IMR-90 (cell line): ENCODE data around the gene PRSS33. TPM values are rescaled to one million over a fixed set of nuclear protein-coding genes. Genes with fewer than 3 reads are reported as not detected.

Source experiments
- ATAC-seq: fragments of 200-7000 bp; cut with Tn5 transposase; 2 replicates; pipeline ENCODE4 v1.9.1; 2020; ENCODE audit warnings: low read depth, mild to moderate bottlenecking, moderate library complexity
- BruUV-seq: library from RNA; stranded (reverse); fragments of 400-500 nt; replicated peaks from 2 replicates; lab custom pipeline; 2021; lab: Mats Ljungman, UMichigan
- CTCF ChIA-PET: fragments of 300-600 bp; formaldehyde crosslinking; extraction: SDS; loops from one replicate; lab custom pipeline; 2021; ENCODE audit warnings: antibody characterized with exemption; lab: Yijun Ruan, JAX
- POLR2A ChIA-PET: fragments of 300-600 bp; sonication (Branson Sonifier 250); formaldehyde crosslinking; loops from one replicate; lab custom pipeline; 2022; ENCODE audit warnings: antibody characterized with exemption; ENCODE audit not compliant: unreplicated experiment; lab: Charles Lee
- DNase-seq: peaks from one replicate; pipeline ENCODE4 v3.0.0; 2013
- H2AFZ ChIP-seq: replicated peaks from 2 replicates; pipeline ENCODE3; 2013; ENCODE audit warnings: low read length, mild to moderate bottlenecking; ENCODE audit not compliant: poor library complexity
- H2AK5ac ChIP-seq: 2 replicates; pipeline ENCODE4 v1.6.1; 2013; ENCODE audit warnings: low read depth, low read length, inconsistent platforms
- H2AK9ac ChIP-seq: replicated peaks from 2 replicates; pipeline ENCODE3; 2013; ENCODE audit warnings: mild to moderate bottlenecking, low read depth, low read length, moderate library complexity; ENCODE audit not compliant: poor library complexity
- H2BK120ac ChIP-seq: 2 replicates; pipeline ENCODE4 v1.6.1; 2013; ENCODE audit warnings: low read depth, low read length, inconsistent platforms
- H2BK15ac ChIP-seq: 3 replicates; pipeline ENCODE4 v1.6.1; 2013; ENCODE audit warnings: low read depth, low read length, inconsistent platforms
- H2BK20ac ChIP-seq: 2 replicates; pipeline ENCODE4 v1.6.1; 2013; ENCODE audit warnings: low read depth, mild to moderate bottlenecking, inconsistent platforms, low read length, moderate library complexity
- H2BK5ac ChIP-seq: 2 replicates; pipeline ENCODE4 v1.6.1; 2013; ENCODE audit warnings: mild to moderate bottlenecking, low read depth, low read length, inconsistent platforms; ENCODE audit not compliant: poor library complexity, severe bottlenecking
- H3K14ac ChIP-seq: replicated peaks from 2 replicates; pipeline ENCODE4 v1.6.1; 2013; ENCODE audit warnings: low read depth, low read length, inconsistent platforms
- H3K18ac ChIP-seq: 2 replicates; pipeline ENCODE4 v1.6.1; 2013; ENCODE audit warnings: low read depth, low read length, control low read depth
- H3K23ac ChIP-seq: 2 replicates; pipeline ENCODE4 v1.6.1; 2013; ENCODE audit warnings: low read depth, low read length, inconsistent platforms
- H3K27ac ChIP-seq: 2 replicates; pipeline ENCODE4 v1.5.1; 2013; ENCODE audit warnings: mild to moderate bottlenecking, control low read depth, low read length; ENCODE audit not compliant: insufficient read depth
- H3K27me3 ChIP-seq: 2 replicates; pipeline ENCODE4 v1.6.1; 2013; ENCODE audit warnings: low read length; ENCODE audit not compliant: control insufficient read depth, insufficient read depth
- H3K36me3 ChIP-seq: 2 replicates; pipeline ENCODE4 v1.6.1; 2013; ENCODE audit warnings: low read length, mixed read lengths; ENCODE audit not compliant: control insufficient read depth, insufficient read depth
- H3K4ac ChIP-seq: 2 replicates; pipeline ENCODE4 v1.6.1; 2013; ENCODE audit warnings: low read depth, low read length, inconsistent platforms
- H3K4me1 ChIP-seq: 2 replicates; pipeline ENCODE4 v1.6.1; 2013; ENCODE audit warnings: low read length, mixed read lengths; ENCODE audit not compliant: control insufficient read depth, insufficient read depth
- H3K4me2 ChIP-seq: 2 replicates; pipeline ENCODE4 v1.6.1; 2013; ENCODE audit warnings: low read depth, mild to moderate bottlenecking, control low read depth, low read length, moderate library complexity
- H3K4me3 ChIP-seq: 2 replicates; pipeline ENCODE4 v1.5.1; 2013; ENCODE audit warnings: low read depth, mild to moderate bottlenecking, control low read depth, low read length, moderate library complexity; ENCODE audit not compliant: insufficient read depth
- H3K56ac ChIP-seq: 2 replicates; pipeline ENCODE4 v1.6.1; 2013; ENCODE audit warnings: low read length, inconsistent platforms; ENCODE audit not compliant: insufficient read depth; ENCODE audit errors: extremely low read depth
- H3K79me1 ChIP-seq, 2 experiments: 2 replicates each; pipeline ENCODE4 v1.6.1; 2013; ENCODE audit warnings: low read length in 2 of 2, inconsistent platforms in 1 of 2, low read depth in 1 of 2
- H3K9ac ChIP-seq: 2 replicates; pipeline ENCODE4 v1.6.1; 2013; ENCODE audit warnings: low read depth, low read length, control low read depth
- H3K9me1 ChIP-seq: 2 replicates; pipeline ENCODE4 v1.6.1; 2013; ENCODE audit warnings: low read length, inconsistent platforms; ENCODE audit not compliant: insufficient read depth
- H3K9me3 ChIP-seq: 2 replicates; pipeline ENCODE4 v1.6.1; 2013; ENCODE audit warnings: low read length; ENCODE audit not compliant: control insufficient read depth, insufficient read depth
- H4K20me1 ChIP-seq: 2 replicates; pipeline ENCODE4 v1.6.1; 2013; ENCODE audit warnings: low read length, inconsistent platforms; ENCODE audit not compliant: insufficient read depth
- H4K5ac ChIP-seq: 2 replicates; pipeline ENCODE4 v1.6.1; 2013; ENCODE audit warnings: mild to moderate bottlenecking, low read depth, low read length, control low read depth
- H4K8ac ChIP-seq, 2 experiments: 2 replicates each; pipeline ENCODE4 v1.6.1; 2013; ENCODE audit warnings: low read depth in 2 of 2, low read length in 2 of 2, control low read depth in 1 of 2, inconsistent platforms in 1 of 2
- H4K91ac ChIP-seq: 2 replicates; pipeline ENCODE4 v1.6.1; 2013; ENCODE audit warnings: low read depth, low read length, inconsistent platforms; ENCODE audit not compliant: insufficient read depth
- ELK1 ChIP-seq: fragments of 150-350 bp; IDR thresholded peaks from 2 replicates; pipeline ENCODE4 v1.6.1; 2016; ENCODE audit warnings: low read depth, mild to moderate bottlenecking, low read length, moderate library complexity, borderline replicate concordance
- NFE2L2 ChIP-seq: fragments of 150-350 bp; IDR thresholded peaks from 2 replicates; pipeline ENCODE4 v1.6.1; 2016; ENCODE audit warnings: low read depth, mild to moderate bottlenecking, low read length
- SMC3 ChIP-seq: fragments of 150-350 bp; IDR thresholded peaks from 2 replicates; pipeline ENCODE4 v1.6.1; 2016; ENCODE audit warnings: low read depth, mild to moderate bottlenecking, antibody characterized with exemption, low read length, moderate library complexity
- WGBS, 2 experiments: methylation state at CpG; one replicate each; pipeline versions ENCODE4 v1.1.5 to v1.1.7; 2013; ENCODE audit warnings: missing lambda C conversion rate in 2 of 2; ENCODE audit not compliant: insufficient read length in 1 of 2; ENCODE audit errors: extremely low coverage in 2 of 2; 5-methylcytosine and 5-hydroxymethylcytosine counted together
- dilution Hi-C: fragments of 300-500 bp; cut with HindIII; formaldehyde crosslinking; loops from one replicate; pipeline ENCODE4 v1.14.3; 2018; ENCODE audit warnings: low sequenced_read_pairs; ENCODE audit not compliant: unreplicated experiment
- in situ Hi-C: fragments of 300-500 bp; cut with MboI; formaldehyde crosslinking; loops from 3 replicates; pipeline ENCODE4 v1.14.3; 2019; ENCODE audit warnings: low sequenced_read_pairs, inconsistent platforms, mixed read lengths
- intact Hi-C: fragments of 100-400 bp; cut with micrococcal nuclease; formaldehyde crosslinking; loops from 2 replicates; pipeline ENCODE4 v1.10.0; 2022
- polyA plus RNA-seq, 3 experiments: library from polyadenylated mRNA; depleted of rRNA; stranded (reverse); fragments of >200 nt; gene quantifications; 2 replicates each; pipeline ENCODE4 v1.2.3, GENCODE V29; 2012; ENCODE audit warnings: low replicate concordance in 1 of 3
- total RNA-seq: library from RNA; depleted of rRNA; stranded (reverse); fragments of >200 nt; gene quantifications from 2 replicates; pipeline ENCODE4 v1.2.3, GENCODE V29; 2012
- TF ChIP-seq, protein P1 (sequence below): fragments of 150-350 bp; IDR thresholded peaks from 2 replicates; pipeline ENCODE4 v1.6.1; 2017; ENCODE audit warnings: mild to moderate bottlenecking, antibody characterized with exemption, low read length, low read depth

PRSS33 gene
- total and polyA plus RNA-seq, 2 of the 4 experiments (the other 2 are of a cell fraction): not detected

DNA sequence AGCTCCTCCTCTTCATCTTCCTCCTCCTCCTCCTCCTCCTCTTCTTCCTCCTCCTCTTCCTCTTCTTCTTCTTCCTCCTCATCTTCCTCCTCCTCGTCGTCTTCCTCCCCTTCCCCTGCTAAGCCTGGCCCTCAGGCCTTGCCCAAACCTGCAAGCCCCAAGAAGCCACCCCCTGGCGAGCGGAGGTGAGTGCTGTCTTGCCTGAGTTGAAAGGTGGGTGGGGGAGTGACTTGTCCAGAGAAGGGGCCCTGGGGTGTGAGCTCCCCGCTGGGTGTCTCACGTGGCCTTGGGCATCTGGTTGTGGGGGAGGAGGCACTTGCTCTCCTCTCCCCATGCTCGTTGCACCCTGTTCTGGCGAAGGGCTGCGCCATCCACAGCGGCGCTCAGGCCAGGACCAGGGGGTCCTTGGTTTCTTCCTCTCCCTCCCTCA, 18.2 kb downstream of the PRSS33 start:
- Histone ChIP-seq H3K79me1 (peaks cover 26 to 96% of the 10 kb centered on the region in 2 experiments), H2AK9ac (peak overlapping the region; percentile 38), H3K18ac (no peak overlapping the region), H3K23ac (no peak overlapping the region), H3K4me3 (no peak overlapping the region), H3K27me3 (no peaks in the 10 kb centered on the region), H4K8ac (no peak overlapping the region), H2BK120ac (no peak overlapping the region), H3K9me3 (no peaks in the 10 kb centered on the region; the same call in 1 of the 2 replicates), H3K27ac (no peak overlapping the region), H4K20me1 (peaks cover 97% of the 10 kb centered on the region), H2BK5ac (no peak overlapping the region), H3K9me1 (peaks cover 5% of the 10 kb centered on the region), H3K36me3 (peaks cover 96% of the 10 kb centered on the region), H2AFZ (no peak overlapping the region), H2AK5ac (no peak overlapping the region), H4K91ac (no peak overlapping the region), H3K9ac (no peak overlapping the region), H3K56ac (no peak overlapping the region), H3K4ac (no peak overlapping the region), H4K5ac (no peak overlapping the region), H3K4me1 (peaks cover 8% of the 10 kb centered on the region), H3K4me2 (no peak overlapping the region), H3K14ac (no peak overlapping the region), H2BK20ac (no peak overlapping the region), H2BK15ac (no peak overlapping the region)
- TF ChIP-seq SMC3 (no peak), ELK1 (no peak), NFE2L2 (no peak)
- TF ChIP-seq, protein P1, sequence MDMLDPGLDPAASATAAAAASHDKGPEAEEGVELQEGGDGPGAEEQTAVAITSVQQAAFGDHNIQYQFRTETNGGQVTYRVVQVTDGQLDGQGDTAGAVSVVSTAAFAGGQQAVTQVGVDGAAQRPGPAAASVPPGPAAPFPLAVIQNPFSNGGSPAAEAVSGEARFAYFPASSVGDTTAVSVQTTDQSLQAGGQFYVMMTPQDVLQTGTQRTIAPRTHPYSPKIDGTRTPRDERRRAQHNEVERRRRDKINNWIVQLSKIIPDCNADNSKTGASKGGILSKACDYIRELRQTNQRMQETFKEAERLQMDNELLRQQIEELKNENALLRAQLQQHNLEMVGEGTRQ: no peak
- ChIA-PET CTCF (no interaction called here), POLR2A (no interaction called here)
- no TSS peak for BruUV-seq
- in situ Hi-C loops: no loop called here
- DNase-seq (no peak), ATAC-seq (no peak)
- 96% methylated on average over 4 of the region's 11 CpGs; no CpG with 5 or more reads in 1 of the 2 experiments for WGBS, 2 experiments
- dilution Hi-C loops: no loop called here
- intact Hi-C loops: no loop called here
